ENCODE data around the gene LAMP1.

DNA sequence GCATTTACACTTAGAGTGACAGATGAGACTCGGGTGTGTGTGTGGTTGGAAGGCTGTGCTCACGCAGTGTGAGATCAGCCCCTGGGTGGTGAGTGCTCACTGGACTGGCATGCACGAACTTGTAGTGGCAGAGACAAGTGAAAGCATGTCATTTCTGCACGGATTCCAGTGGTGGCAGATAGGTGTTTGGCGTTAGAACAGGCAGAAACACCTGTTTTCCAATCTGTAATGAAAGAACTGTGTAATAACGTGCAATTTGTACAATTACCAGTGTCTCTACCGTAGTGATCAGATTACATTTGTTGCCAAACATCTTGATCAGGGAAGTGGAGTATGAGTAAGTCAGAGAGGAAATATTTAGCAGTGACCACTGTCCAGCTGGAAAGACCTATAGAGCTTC lies 8.2 kb downstream of the LAMP1 start:
- TF ChIP-seq ISL1 (CRISPR knock-in tag; IDR thresholded peaks at IDR 0.05) = no peak
- TF ChIP-seq, protein P1, sequence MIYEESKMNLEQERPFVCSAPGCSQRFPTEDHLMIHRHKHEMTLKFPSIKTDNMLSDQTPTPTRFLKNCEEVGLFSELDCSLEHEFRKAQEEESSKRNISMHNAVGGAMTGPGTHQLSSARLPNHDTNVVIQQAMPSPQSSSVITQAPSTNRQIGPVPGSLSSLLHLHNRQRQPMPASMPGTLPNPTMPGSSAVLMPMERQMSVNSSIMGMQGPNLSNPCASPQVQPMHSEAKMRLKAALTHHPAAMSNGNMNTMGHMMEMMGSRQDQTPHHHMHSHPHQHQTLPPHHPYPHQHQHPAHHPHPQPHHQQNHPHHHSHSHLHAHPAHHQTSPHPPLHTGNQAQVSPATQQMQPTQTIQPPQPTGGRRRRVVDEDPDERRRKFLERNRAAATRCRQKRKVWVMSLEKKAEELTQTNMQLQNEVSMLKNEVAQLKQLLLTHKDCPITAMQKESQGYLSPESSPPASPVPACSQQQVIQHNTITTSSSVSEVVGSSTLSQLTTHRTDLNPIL (CRISPR knock-in tag; IDR thresholded peaks at IDR 0.05; ENCODE audit: low read depth) = no peak

Data from SK-N-SH treated with all-trans-retinoic acid at 6 μM for 48 hours (cell line).